GM12878 (cell line): ENCODE data around the gene POLR1A. TPM values are rescaled to one million over a fixed set of nuclear protein-coding genes. Genes with fewer than 3 reads are reported as not detected.

Experiments
- E2F4 ChIP-seq: IDR thresholded peaks from 2 replicates; pipeline ENCODE4 v1.6.1; 2012; ENCODE audit warnings: low read depth, low read length, improper control_type of control experiment
- GABPA ChIP-seq: IDR thresholded peaks from 2 replicates; pipeline ENCODE4 v1.6.1; 2014; ENCODE audit warnings: antibody characterized with exemption, low read depth, mild to moderate bottlenecking, inconsistent platforms
- IRF3 ChIP-seq: fragments of 450-650 bp; IDR thresholded peaks from 2 replicates; pipeline ENCODE4 v1.6.1; 2014; ENCODE audit warnings: mild to moderate bottlenecking
- JUNB ChIP-seq: IDR thresholded peaks from 2 replicates; pipeline ENCODE4 v1.6.1; 2016; ENCODE audit warnings: antibody characterized with exemption, mild to moderate bottlenecking
- MAX ChIP-seq: IDR thresholded peaks from 2 replicates; pipeline ENCODE4 v1.6.1; 2012; ENCODE audit warnings: low read depth, low read length, improper control_type of control experiment
- POLR2A ChIP-seq: IDR thresholded peaks from 2 replicates; pipeline ENCODE4 v1.6.1; 2011; ENCODE audit warnings: low read depth, mild to moderate bottlenecking, low read length
- RAD21 ChIP-seq: IDR thresholded peaks from 2 replicates; pipeline ENCODE4 v1.6.1; 2011; ENCODE audit warnings: mild to moderate bottlenecking, low read depth, low read length, moderate library complexity; ENCODE audit not compliant: insufficient read depth
- REST ChIP-seq: IDR thresholded peaks from 2 replicates; pipeline ENCODE4 v1.6.1; 2012; ENCODE audit warnings: mild to moderate bottlenecking, low read depth, low read length
- SMAD5 ChIP-seq: IDR thresholded peaks from 2 replicates; pipeline ENCODE4 v1.6.1; 2016; ENCODE audit warnings: antibody characterized with exemption, low read depth
- SMC3 ChIP-seq: IDR thresholded peaks from 2 replicates; pipeline ENCODE4 v1.6.1; 2011; ENCODE audit warnings: low read length, improper control_type of control experiment, borderline replicate concordance
- ZNF384 ChIP-seq: IDR thresholded peaks from 2 replicates; pipeline ENCODE4 v1.6.1; 2012; ENCODE audit warnings: low read depth, mild to moderate bottlenecking, low read length, improper control_type of control experiment, borderline replicate concordance
- polyA plus RNA-seq, 11 experiments: library from polyadenylated mRNA; depleted of rRNA in 4 of 11; unstranded in 6 of 11; stranded (reverse) in 5 of 11; fragments of >200 nt; fragmentation: Nextera tagmentation in 4 of 11; fragmentation: Illumina TruSeq in 1 of 11; extraction: Ambion mirVana in 4 of 11; extraction: Trizol in 1 of 11; gene quantifications; 1 replicate in 1 of 11; 2 replicates in 10 of 11; pipeline versions ENCODE4 v1.2.1 to v1.2.3, GENCODE V29; 2011 to 2016; ENCODE audit warnings: inconsistent platforms in 2 of 11, missing spikeins in 2 of 11, low read depth in 1 of 11
- total RNA-seq, 4 experiments: library from RNA; depleted of rRNA in 3 of 4; stranded (reverse); fragments of >200 nt in 3 of 4; fragmentation: Illumina TruSeq in 1 of 4; extraction: Trizol in 1 of 4; gene quantifications; 2 replicates each; pipeline versions ENCODE4 v1.2.1 to v1.2.3, GENCODE V29; 2013 to 2021
- TF ChIP-seq, protein P1 (sequence below): fragments of 450-650 bp; formaldehyde crosslinking; IDR thresholded peaks from 2 replicates; pipeline ENCODE4 v1.4.0; 2022; ENCODE audit warnings: mild to moderate bottlenecking, moderate library complexity
- TF ChIP-seq, protein P2 (sequence below): fragments of 450-650 bp; IDR thresholded peaks from 2 replicates; pipeline ENCODE4 v1.6.1; 2016; ENCODE audit warnings: mild to moderate bottlenecking, moderate library complexity, borderline replicate concordance

The POLR1A gene
- total and polyA plus RNA-seq, 10 of the 15 experiments (the other 5 are each of a cell fraction or from before 2014, with no cell fraction given), result 2.1 to 53.9 (median 17.8) TPM

DNA sequence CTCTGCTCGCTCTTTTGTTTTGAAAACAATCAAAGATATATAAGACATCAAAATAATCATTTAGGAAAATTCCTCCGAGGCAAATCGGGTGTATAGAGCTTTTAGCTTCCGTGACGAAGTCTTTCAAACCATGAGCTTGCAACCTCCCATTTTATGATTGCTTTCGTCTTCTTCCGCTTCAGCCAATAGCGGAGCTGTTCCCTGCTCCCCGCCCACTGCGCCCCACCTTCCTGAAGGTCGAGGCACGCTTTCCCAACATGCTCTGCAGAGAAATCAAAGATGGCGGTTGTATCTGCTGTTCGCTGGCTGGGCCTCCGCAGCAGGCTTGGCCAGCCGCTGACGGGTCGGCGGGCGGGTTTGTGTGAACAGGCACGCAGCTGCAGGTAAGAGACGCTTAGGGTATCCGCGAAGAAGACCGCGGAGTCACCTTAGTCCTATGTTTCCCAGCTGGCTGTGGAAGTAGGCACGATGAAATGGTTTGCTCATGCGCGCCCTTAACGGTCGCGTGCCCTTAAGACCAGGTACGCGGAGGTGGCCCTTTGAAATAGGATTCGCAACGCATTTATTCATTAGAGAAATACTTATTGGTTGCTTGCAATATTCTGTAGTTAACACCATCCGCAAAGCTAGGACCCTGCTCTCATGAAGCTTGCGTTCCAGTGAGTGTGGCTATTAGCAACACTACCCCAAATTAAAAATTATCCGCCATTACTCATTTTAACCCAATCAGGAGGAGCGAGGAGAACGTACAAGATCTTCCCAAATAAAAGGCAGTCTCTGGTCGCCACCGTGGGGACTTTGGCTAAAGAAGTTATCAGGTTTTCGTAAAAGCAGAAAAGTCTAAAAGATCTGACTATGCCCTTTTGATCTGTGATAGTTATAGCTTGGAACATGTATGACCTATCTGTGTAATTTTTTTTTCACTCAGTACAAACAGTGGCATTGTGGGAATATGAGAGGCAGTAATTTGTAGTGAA, 571 bp upstream of the POLR1A start, which contains the start of gene PTCD3 (continued):
- no peak for TF ChIP-seq REST
- TF ChIP-seq SMAD5, result peak; percentile 95
- TF ChIP-seq E2F4, result no peak
- TF ChIP-seq, protein P1, sequence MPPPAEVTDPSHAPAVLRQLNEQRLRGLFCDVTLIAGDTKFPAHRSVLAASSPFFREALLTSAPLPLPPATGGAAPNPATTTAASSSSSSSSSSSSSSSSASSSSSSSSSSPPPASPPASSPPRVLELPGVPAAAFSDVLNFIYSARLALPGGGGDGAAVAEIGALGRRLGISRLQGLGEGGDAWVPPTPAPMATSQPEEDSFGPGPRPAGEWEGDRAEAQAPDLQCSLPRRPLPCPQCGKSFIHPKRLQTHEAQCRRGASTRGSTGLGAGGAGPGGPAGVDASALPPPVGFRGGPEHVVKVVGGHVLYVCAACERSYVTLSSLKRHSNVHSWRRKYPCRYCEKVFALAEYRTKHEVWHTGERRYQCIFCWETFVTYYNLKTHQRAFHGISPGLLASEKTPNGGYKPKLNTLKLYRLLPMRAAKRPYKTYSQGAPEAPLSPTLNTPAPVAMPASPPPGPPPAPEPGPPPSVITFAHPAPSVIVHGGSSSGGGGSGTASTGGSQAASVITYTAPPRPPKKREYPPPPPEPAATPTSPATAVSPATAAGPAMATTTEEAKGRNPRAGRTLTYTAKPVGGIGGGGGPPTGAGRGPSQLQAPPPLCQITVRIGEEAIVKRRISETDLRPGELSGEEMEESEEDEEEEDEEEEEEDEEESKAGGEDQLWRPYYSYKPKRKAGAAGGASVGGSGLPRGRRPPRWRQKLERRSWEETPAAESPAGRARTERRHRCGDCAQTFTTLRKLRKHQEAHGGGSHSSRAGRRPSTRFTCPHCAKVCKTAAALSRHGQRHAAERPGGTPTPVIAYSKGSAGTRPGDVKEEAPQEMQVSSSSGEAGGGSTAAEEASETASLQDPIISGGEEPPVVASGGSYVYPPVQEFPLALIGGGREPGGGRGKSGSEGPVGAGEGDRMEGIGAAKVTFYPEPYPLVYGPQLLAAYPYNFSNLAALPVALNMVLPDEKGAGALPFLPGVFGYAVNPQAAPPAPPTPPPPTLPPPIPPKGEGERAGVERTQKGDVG (CRISPR knock-in tag), result no peak
- peak; percentile 76 for TF ChIP-seq MAX
- no peak for TF ChIP-seq ZNF384
- TF ChIP-seq POLR2A, result peak; percentile 99
- TF ChIP-seq GABPA, result no peak
- no peak for TF ChIP-seq JUNB
- TF ChIP-seq IRF3, result peak; percentile 45; the same call in 1 of the 2 replicates
- TF ChIP-seq RAD21, result no peak
- TF ChIP-seq, protein P2, sequence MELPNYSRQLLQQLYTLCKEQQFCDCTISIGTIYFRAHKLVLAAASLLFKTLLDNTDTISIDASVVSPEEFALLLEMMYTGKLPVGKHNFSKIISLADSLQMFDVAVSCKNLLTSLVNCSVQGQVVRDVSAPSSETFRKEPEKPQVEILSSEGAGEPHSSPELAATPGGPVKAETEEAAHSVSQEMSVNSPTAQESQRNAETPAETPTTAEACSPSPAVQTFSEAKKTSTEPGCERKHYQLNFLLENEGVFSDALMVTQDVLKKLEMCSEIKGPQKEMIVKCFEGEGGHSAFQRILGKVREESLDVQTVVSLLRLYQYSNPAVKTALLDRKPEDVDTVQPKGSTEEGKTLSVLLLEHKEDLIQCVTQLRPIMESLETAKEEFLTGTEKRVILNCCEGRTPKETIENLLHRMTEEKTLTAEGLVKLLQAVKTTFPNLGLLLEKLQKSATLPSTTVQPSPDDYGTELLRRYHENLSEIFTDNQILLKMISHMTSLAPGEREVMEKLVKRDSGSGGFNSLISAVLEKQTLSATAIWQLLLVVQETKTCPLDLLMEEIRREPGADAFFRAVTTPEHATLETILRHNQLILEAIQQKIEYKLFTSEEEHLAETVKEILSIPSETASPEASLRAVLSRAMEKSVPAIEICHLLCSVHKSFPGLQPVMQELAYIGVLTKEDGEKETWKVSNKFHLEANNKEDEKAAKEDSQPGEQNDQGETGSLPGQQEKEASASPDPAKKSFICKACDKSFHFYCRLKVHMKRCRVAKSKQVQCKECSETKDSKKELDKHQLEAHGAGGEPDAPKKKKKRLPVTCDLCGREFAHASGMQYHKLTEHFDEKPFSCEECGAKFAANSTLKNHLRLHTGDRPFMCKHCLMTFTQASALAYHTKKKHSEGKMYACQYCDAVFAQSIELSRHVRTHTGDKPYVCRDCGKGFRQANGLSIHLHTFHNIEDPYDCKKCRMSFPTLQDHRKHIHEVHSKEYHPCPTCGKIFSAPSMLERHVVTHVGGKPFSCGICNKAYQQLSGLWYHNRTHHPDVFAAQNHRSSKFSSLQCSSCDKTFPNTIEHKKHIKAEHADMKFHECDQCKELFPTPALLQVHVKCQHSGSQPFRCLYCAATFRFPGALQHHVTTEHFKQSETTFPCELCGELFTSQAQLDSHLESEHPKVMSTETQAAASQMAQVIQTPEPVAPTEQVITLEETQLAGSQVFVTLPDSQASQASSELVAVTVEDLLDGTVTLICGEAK, result peak; percentile 71; the same call in 1 of the 2 replicates
- TF ChIP-seq SMC3, result no peak
